Loucy (cell line): ENCODE results near the gene TMPRSS7.

ENCODE experiments used
- H2AFZ ChIP-seq: fragments of 200-600 bp; sonication (generic); 2 replicates; pipeline ENCODE4 v1.6.0; 2016; ENCODE audit warnings: antibody characterized with exemption, mild to moderate bottlenecking, low read length, moderate library complexity
- H3F3A ChIP-seq: fragments of 200-600 bp; 2 replicates; pipeline ENCODE4 v1.6.0; 2016; ENCODE audit warnings: antibody characterized with exemption, low read depth, mild to moderate bottlenecking
- H3K27me3 ChIP-seq: fragments of 200-600 bp; sonication (generic); 2 replicates; pipeline ENCODE4 v1.6.1; 2014; ENCODE audit warnings: low read length, mild to moderate bottlenecking; ENCODE audit not compliant: insufficient read depth, poor library complexity, severe bottlenecking
- H3K36me3 ChIP-seq: fragments of 200-600 bp; sonication (generic); 2 replicates; pipeline ENCODE4 v1.6.1; 2016; ENCODE audit warnings: low read length; ENCODE audit not compliant: insufficient read depth
- H3K4me1 ChIP-seq: fragments of 200-600 bp; sonication (generic); 2 replicates; pipeline ENCODE4 v1.5.1; 2014; ENCODE audit warnings: low read length, mild to moderate bottlenecking; ENCODE audit not compliant: insufficient read depth, poor library complexity, severe bottlenecking
- H3K4me2 ChIP-seq: fragments of 200-600 bp; sonication (generic); 2 replicates; pipeline ENCODE4 v1.6.0; 2014; ENCODE audit warnings: antibody characterized with exemption, low read length, low read depth, mild to moderate bottlenecking; ENCODE audit not compliant: poor library complexity, severe bottlenecking
- H3K4me3 ChIP-seq: fragments of 200-600 bp; sonication (generic); 2 replicates; pipeline ENCODE4 v1.5.1; 2014; ENCODE audit warnings: low read length, mild to moderate bottlenecking, mixed read lengths; ENCODE audit not compliant: poor library complexity, severe bottlenecking
- H3K79me2 ChIP-seq: fragments of 200-600 bp; sonication (generic); 2 replicates; pipeline ENCODE4 v1.6.1; 2014; ENCODE audit warnings: low read length; ENCODE audit not compliant: insufficient read depth
- H3K9ac ChIP-seq: fragments of 200-600 bp; sonication (generic); 2 replicates; pipeline ENCODE4 v1.6.0; 2014; ENCODE audit warnings: mild to moderate bottlenecking, low read depth, low read length, moderate library complexity; ENCODE audit not compliant: poor library complexity, severe bottlenecking
- H3K9me2 ChIP-seq: fragments of 200-600 bp; sonication (generic); replicated peaks from 2 replicates; pipeline ENCODE4 v1.6.1; 2016; ENCODE audit warnings: low read depth, low read length, mixed read lengths
- H3K9me3 ChIP-seq: fragments of 200-600 bp; sonication (generic); 2 replicates; pipeline ENCODE4 v1.6.1; 2014; ENCODE audit warnings: mild to moderate bottlenecking, antibody characterized with exemption, low read length, low read depth; ENCODE audit not compliant: insufficient read depth
- H4K20me1 ChIP-seq: fragments of 200-600 bp; sonication (generic); 2 replicates; pipeline ENCODE4 v1.6.0; 2014; ENCODE audit warnings: antibody characterized with exemption, low read length, mild to moderate bottlenecking; ENCODE audit not compliant: insufficient read depth, poor library complexity, severe bottlenecking
- CTCF ChIP-seq: fragments of 200-600 bp; sonication (generic); conservative IDR thresholded peaks from 2 replicates; pipeline ENCODE4 v1.5.1; 2014; ENCODE audit warnings: mild to moderate bottlenecking, antibody characterized with exemption, low read length
- EZH2phosphoT487 ChIP-seq: fragments of 200-600 bp; IDR thresholded peaks from 2 replicates; pipeline ENCODE4 v1.6.1; 2018; ENCODE audit warnings: antibody characterized with exemption, mild to moderate bottlenecking, moderate library complexity, borderline replicate concordance

Gene TMPRSS7

GRCh38 chr3:112034436-112034835 lies at the start of gene TMPRSS7:
Gene TMPRSS7 (plus strand): TSS chr3:112034736. CDS start chr3:112034846, 110 bp downstream.
- Histone ChIP-seq H3K9ac (no peak within 1 kb of the TSS), H3K9me3 (no peaks in the 10 kb centered on the region), H3K4me1 (no peaks in the 10 kb centered on the region), H3F3A (no peaks in the 10 kb centered on the region), H3K4me2 (no peak within 1 kb of the TSS), H3K36me3 (no peaks in the 10 kb centered on the region), H2AFZ (no peak within 1 kb of the TSS), H3K27me3 (no peaks in the 10 kb centered on the region), H3K9me2 (no peaks in the 10 kb centered on the region), H3K79me2 (no peaks in the 10 kb centered on the region), H3K4me3 (no peak within 1 kb of the TSS), H4K20me1 (no peaks in the 10 kb centered on the region)
- TF ChIP-seq CTCF (no peak), EZH2phosphoT487 (no peak)

DNA sequence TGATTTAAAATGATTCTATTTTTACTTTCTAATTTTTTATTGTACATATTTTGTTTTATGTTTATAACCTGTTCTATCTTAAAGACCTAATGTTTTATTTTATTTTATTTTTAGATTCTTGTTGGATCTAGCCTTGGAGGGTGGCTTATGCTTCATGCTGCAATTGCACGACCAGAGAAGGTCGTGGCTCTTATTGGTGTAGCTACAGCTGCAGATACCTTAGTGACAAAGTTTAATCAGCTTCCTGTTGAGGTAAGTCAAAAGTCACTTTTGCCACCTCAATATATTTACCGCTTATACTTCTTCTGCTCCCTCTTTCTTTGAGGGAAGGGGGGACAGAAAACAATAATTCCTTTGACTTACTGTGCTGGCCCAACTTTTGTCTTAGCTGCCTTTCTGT lies 47.7 kb upstream of the TMPRSS7 start:
- Histone ChIP-seq H3K4me1 (peaks cover 44% of the 10 kb centered on the region), H2AFZ (no peak overlapping the region), H3K79me2 (peaks cover 38% of the 10 kb centered on the region), H3K9me3 (no peaks in the 10 kb centered on the region), H3K9ac (no peak overlapping the region), H3K27me3 (no peaks in the 10 kb centered on the region), H3F3A (no peaks in the 10 kb centered on the region; the same call in 1 of the 2 replicates), H3K9me2 (no peaks in the 10 kb centered on the region), H4K20me1 (peaks cover 41% of the 10 kb centered on the region), H3K4me2 (peak overlapping the region; percentile 23), H3K4me3 (no peak overlapping the region), H3K36me3 (peaks cover 16% of the 10 kb centered on the region; the same call in 1 of the 2 replicates)
- TF ChIP-seq CTCF (no peak), EZH2phosphoT487 (no peak)

DNA sequence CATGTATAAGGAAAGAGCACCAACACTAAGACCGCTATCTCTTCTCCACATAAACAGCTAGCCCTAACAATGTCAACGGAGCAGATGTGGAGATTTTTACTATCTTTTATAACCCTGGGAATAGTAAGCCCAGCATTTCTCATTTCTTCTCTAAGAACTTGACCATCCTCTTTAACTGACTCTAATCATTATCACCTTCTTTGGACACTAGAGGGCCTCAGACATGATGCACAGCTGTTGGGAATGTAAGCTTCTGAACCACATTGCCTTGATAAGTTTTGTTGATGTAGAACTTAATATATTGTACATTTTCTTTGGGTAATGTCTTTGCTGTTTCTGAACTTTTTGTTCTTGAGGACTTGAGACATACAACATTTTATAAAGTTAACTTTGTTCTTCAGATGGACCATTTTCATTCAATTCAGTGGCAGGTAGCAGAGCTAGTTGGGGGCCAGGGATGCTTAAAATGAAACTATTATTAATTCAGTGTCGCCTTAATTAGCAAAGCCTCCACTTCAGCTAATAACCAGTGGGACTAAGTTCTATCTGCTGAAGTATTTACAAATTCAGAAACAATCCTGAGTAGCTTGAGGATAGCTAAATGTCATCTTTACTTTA lies 45.4 kb upstream of the TMPRSS7 start:
- H3K79me2 ChIP-seq, result peaks cover 14% of the 10 kb centered on the region
- no peak overlapping the region for H3K9ac ChIP-seq
- peaks cover 21% of the 10 kb centered on the region for H4K20me1 ChIP-seq
- TF ChIP-seq CTCF, result peak; percentile 87
- no peak for TF ChIP-seq EZH2phosphoT487
- no peaks in the 10 kb centered on the region; the same call in 1 of the 2 replicates for H3F3A ChIP-seq
- no peak overlapping the region for H2AFZ ChIP-seq
- H3K4me3 ChIP-seq, result peak overlapping the region; percentile 57
- peaks cover 21% of the 10 kb centered on the region for H3K4me1 ChIP-seq
- peak overlapping the region; percentile 63 for H3K4me2 ChIP-seq
- no peaks in the 10 kb centered on the region for H3K27me3 ChIP-seq
- H3K9me3 ChIP-seq, result no peaks in the 10 kb centered on the region
- peaks cover 31% of the 10 kb centered on the region; the same call in 1 of the 2 replicates for H3K36me3 ChIP-seq
- H3K9me2 ChIP-seq, result no peaks in the 10 kb centered on the region
